ENCODE results near the gene E2F6. TPM values are rescaled to one million over a fixed set of nuclear protein-coding genes. Genes with fewer than 3 reads are reported as not detected.

The E2F6 gene
- total and polyA plus RNA-seq, 9 of the 15 experiments (the other 6 are each of a cell fraction or from before 2014, with no cell fraction given), result 13.6 to 33.9 (median 26.1) TPM

DNA sequence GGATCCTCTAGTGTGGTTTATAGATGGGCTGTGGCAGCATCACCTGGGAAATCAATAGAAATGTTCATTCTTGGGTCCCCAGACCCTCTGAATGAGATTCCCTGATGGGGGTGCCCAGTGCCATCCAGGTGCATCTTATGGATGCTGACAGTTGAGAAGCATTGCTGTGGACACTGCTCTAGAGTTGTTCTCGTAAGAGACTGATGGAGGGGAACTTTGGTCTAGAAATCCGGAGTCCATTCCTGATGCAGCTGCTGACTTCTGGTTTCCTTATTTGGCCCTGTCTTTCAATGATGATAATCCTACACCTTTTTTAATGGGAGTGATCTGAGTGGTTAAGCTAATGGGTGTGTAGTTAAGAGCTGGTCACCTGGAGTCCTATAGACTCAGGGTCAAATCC lies 28.3 kb upstream of the E2F6 start:
- 5% methylated on average over 2 of the region's 2 CpGs for WGBS (ENCODE audit: insufficient coverage, low coverage, missing lambda C conversion rate)
- Histone ChIP-seq H3K36me3 (ENCODE audit: control insufficient read depth, insufficient read depth, low read length) (no peaks in the 10 kb centered on the region), H4K20me1 (replicated peaks; ENCODE audit: control insufficient read depth, insufficient read depth, low read length) (no peaks in the 10 kb centered on the region; the same call in 1 of the 2 replicates), H3K27ac (ENCODE audit: extremely low read depth, low read depth, low read length) (no peak overlapping the region), H3K9ac (ENCODE audit: insufficient read depth in 1 of 2, low read depth in 2 of 2, low read length in 2 of 2) (no peak overlapping the region), H3K4me2 (ENCODE audit: insufficient read depth, low read length) (no peak overlapping the region), H3K9me3 (replicated peaks; ENCODE audit: control insufficient read depth, insufficient read depth, low read depth, low read length) (no peaks in the 10 kb centered on the region), H3K27me3 (ENCODE audit: control insufficient read depth in 2 of 2, insufficient read depth in 2 of 2, low read length in 2 of 2) (peaks cover 14 to 38% of the 10 kb centered on the region in 2 experiments; a peak in 4 of 5 replicates), H3K4me1 (replicated peaks in 1 of 2; ENCODE audit: control insufficient read depth in 2 of 2, insufficient read depth in 2 of 2, low read length in 2 of 2) (peaks cover 0 to 4% of the 10 kb centered on the region in 2 experiments; a peak in 1 of 5 replicates), H3K4me3 (no peak overlapping the region), H3K9me1 (ENCODE audit: control insufficient read depth, insufficient read depth, low read length) (no peaks in the 10 kb centered on the region), H3K79me2 (ENCODE audit: control insufficient read depth, insufficient read depth, low read length) (no peaks in the 10 kb centered on the region), H2AFZ (ENCODE audit: low read depth, low read length) (no peak overlapping the region)
- ATAC-seq (no peak), DNase-seq (ENCODE audit: extremely low read depth in 1 of 4, low spot score in 3 of 4) (no peak), FAIRE-seq (no peak)
- POLR2A ChIA-PET, result no interaction called here
- CTCF ChIA-PET (ENCODE audit: low intra/inter-chr PET ratio), result no interaction called here
- intact Hi-C loops (cut with micrococcal nuclease), result no loop called here
- in situ Hi-C loops (cut with MboI), result loop anchor here (25.0 kb wide), 1 partner anchor 293 kb away; no protein-coding TSS in a partner anchor
- no TSS peak for BruUV-seq (replicated peaks)
- TF ChIP-seq CBX2 (IDR thresholded peaks at IDR 0.05; ENCODE audit: insufficient read depth, low read length, poor library complexity, severe bottlenecking) (no peak), PHF20 (IDR thresholded peaks at IDR 0.05; ENCODE audit: partially characterized antibody) (no peak), ZNF780A (CRISPR knock-in tag; IDR thresholded peaks at IDR 0.05) (no peak), SMARCC2 (IDR thresholded peaks at IDR 0.05; ENCODE audit: low read depth) (no peak), CBX8 (IDR thresholded peaks at IDR 0.05; ENCODE audit: borderline replicate concordance, extremely low read depth, low read depth, low read length, poor library complexity, severe bottlenecking) (no peak), ZFPM2 (CRISPR knock-in tag; IDR thresholded peaks at IDR 0.05) (no peak), ZNF3 (CRISPR knock-in tag; IDR thresholded peaks at IDR 0.05) (no peak), ZNF584 (CRISPR knock-in tag; IDR thresholded peaks at IDR 0.05; ENCODE audit: low read depth) (no peak), ZNF212 (CRISPR knock-in tag; IDR thresholded peaks at IDR 0.05) (no peak), FOXA3 (CRISPR knock-in tag; conservative IDR thresholded peaks at IDR 0.05 in 1 of 2, IDR thresholded peaks at IDR 0.05 in 1 of 2) (no peak), ZEB2 (IDR thresholded peaks at IDR 0.05) (no peak), SRSF9 (IDR thresholded peaks at IDR 0.05; ENCODE audit: borderline replicate concordance, low read depth, low read length) (no peak), ZZZ3 (IDR thresholded peaks at IDR 0.05) (no peak)
- TF ChIP-seq, protein P1, sequence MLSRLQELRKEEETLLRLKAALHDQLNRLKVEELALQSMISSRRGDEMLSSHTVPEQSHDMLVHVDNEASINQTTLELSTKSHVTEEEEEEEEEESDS (CRISPR knock-in tag; IDR thresholded peaks at IDR 0.05), result no peak
- TF ChIP-seq, protein P2, sequence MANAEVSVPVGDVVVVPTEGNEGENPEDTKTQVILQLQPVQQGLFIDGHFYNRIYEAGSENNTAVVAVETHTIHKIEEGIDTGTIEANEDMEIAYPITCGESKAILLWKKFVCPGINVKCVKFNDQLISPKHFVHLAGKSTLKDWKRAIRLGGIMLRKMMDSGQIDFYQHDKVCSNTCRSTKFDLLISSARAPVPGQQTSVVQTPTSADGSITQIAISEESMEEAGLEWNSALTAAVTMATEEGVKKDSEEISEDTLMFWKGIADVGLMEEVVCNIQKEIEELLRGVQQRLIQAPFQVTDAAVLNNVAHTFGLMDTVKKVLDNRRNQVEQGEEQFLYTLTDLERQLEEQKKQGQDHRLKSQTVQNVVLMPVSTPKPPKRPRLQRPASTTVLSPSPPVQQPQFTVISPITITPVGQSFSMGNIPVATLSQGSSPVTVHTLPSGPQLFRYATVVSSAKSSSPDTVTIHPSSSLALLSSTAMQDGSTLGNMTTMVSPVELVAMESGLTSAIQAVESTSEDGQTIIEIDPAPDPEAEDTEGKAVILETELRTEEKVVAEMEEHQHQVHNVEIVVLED (CRISPR knock-in tag; IDR thresholded peaks at IDR 0.05), result no peak
- TF ChIP-seq, protein P3, sequence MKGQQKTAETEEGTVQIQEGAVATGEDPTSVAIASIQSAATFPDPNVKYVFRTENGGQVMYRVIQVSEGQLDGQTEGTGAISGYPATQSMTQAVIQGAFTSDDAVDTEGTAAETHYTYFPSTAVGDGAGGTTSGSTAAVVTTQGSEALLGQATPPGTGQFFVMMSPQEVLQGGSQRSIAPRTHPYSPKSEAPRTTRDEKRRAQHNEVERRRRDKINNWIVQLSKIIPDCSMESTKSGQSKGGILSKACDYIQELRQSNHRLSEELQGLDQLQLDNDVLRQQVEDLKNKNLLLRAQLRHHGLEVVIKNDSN (CRISPR knock-in tag; IDR thresholded peaks at IDR 0.05), result no peak
- TF ChIP-seq, protein P4, sequence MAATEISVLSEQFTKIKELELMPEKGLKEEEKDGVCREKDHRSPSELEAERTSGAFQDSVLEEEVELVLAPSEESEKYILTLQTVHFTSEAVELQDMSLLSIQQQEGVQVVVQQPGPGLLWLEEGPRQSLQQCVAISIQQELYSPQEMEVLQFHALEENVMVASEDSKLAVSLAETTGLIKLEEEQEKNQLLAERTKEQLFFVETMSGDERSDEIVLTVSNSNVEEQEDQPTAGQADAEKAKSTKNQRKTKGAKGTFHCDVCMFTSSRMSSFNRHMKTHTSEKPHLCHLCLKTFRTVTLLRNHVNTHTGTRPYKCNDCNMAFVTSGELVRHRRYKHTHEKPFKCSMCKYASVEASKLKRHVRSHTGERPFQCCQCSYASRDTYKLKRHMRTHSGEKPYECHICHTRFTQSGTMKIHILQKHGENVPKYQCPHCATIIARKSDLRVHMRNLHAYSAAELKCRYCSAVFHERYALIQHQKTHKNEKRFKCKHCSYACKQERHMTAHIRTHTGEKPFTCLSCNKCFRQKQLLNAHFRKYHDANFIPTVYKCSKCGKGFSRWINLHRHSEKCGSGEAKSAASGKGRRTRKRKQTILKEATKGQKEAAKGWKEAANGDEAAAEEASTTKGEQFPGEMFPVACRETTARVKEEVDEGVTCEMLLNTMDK (IDR thresholded peaks at IDR 0.05; ENCODE audit: borderline replicate concordance, insufficient read depth, low read depth, low read length, poor library complexity, severe bottlenecking), result no peak

Measured in K562 (cell line).